OCI-M1 (cell line): ENCODE results near the gene PTPRN2.
A peak's percentile ranks its signal among the peaks of the same experiment; 100 is the strongest.
"Not testable (repeated sequence)": the region's sequence is repeated elsewhere in the genome, so short reads cannot be mapped to it uniquely, and the experiment has no call there.

Source experiments
- DNase-seq: peaks from one replicate; lab custom pipeline; 2025; lab: John Stamatoyannopoulos, UW

The PTPRN2 gene

GRCh38 chr7:157996359-157997079, 591.1 kb downstream of the PTPRN2 start:
- DNase-seq: no peak

- no peak for DNase-seq
These were observed 591.8 kb downstream of the PTPRN2 start for GRCh38 chr7:157995815-157996214.

GRCh38 chr7:157994319-157994718, 593.3 kb downstream of the PTPRN2 start:
- DNase-seq: no peak

GRCh38 chr7:157993406-157994105, 594.1 kb downstream of the PTPRN2 start:
- DNase-seq: no peak

GRCh38 chr7:157992511-157993160, 595.0 kb downstream of the PTPRN2 start:
- no peak for DNase-seq

GRCh38 chr7:157991761-157992160, 595.9 kb downstream of the PTPRN2 start:
- DNase-seq: no peak

GRCh38 chr7:157991351-157991750, 596.3 kb downstream of the PTPRN2 start:
- DNase-seq: no peak

GRCh38 chr7:157990881-157991250, 596.8 kb downstream of the PTPRN2 start:
- DNase-seq: no peak

- no peak for DNase-seq
These were observed 597.3 kb downstream of the PTPRN2 start for GRCh38 chr7:157990226-157990880.

GRCh38 chr7:157989589-157989988, 598.0 kb downstream of the PTPRN2 start:
- DNase-seq: no peak

- DNase-seq: no peak
These were observed 599.7 kb downstream of the PTPRN2 start for GRCh38 chr7:157987906-157988305.

- DNase-seq: no peak
These were observed 601.6 kb downstream of the PTPRN2 start for GRCh38 chr7:157986051-157986450.

GRCh38 chr7:157985636-157986035, 602.0 kb downstream of the PTPRN2 start:
- no peak for DNase-seq

- no peak for DNase-seq
These were observed 603.0 kb downstream of the PTPRN2 start for GRCh38 chr7:157984423-157985163.

GRCh38 chr7:157983502-157984422, 603.9 kb downstream of the PTPRN2 start:
- DNase-seq: no peak

- no peak for DNase-seq
These were observed 605.8 kb downstream of the PTPRN2 start for GRCh38 chr7:157981778-157982177.

GRCh38 chr7:157980774-157981173, 606.8 kb downstream of the PTPRN2 start:
- DNase-seq: no peak

- not testable (repeated sequence) for DNase-seq
These were observed 607.3 kb downstream of the PTPRN2 start for GRCh38 chr7:157980341-157980731.

- DNase-seq: peak; percentile 1
These were observed 607.8 kb downstream of the PTPRN2 start for GRCh38 chr7:157979636-157980340.

- no peak for DNase-seq
These were observed 608.9 kb downstream of the PTPRN2 start for GRCh38 chr7:157978766-157979165.
